Stimulated activated CD4-positive, alpha-beta T cell treated with anti-CD3 and anti-CD28 coated beads, TNF-alpha, amount 100 ng/mL, for 1 hour (primary cell): ENCODE data around the gene PTPRT.

Source experiments
- DNase-seq, 3 donors: peaks; one replicate each; pipeline ENCODE4 v3.0.0-alpha.2; 2020; ENCODE audit warnings: low read depth in 3 of 3, low spot score in 1 of 3

PTPRT gene

GRCh38 chr20:43189554-43190331 is at the start of gene PTPRT:
PTPRT (minus strand) TSS chr20:43189906; CDS start chr20:43189733, 173 bp downstream.
- no peak for DNase-seq

GRCh38 chr20:43238833-43239232 is 49.1 kb upstream of the PTPRT start:
- DNase-seq: no peak

- DNase-seq: no peak
Measured at GRCh38 chr20:43238266-43238665, 48.6 kb upstream of the PTPRT start.

- DNase-seq: no peak
Measured at GRCh38 chr20:43237651-43238168, 48.0 kb upstream of the PTPRT start.

- no peak for DNase-seq
Measured at GRCh38 chr20:43235998-43236397, 46.3 kb upstream of the PTPRT start.

GRCh38 chr20:43231829-43232228 is 42.1 kb upstream of the PTPRT start:
- no peak for DNase-seq

- DNase-seq: no peak
Measured at GRCh38 chr20:43229696-43230095, 40.0 kb upstream of the PTPRT start.

- DNase-seq: no peak
Measured at GRCh38 chr20:43220612-43221011, 30.9 kb upstream of the PTPRT start.

GRCh38 chr20:43210901-43211300 is 21.2 kb upstream of the PTPRT start:
- DNase-seq: no peak

GRCh38 chr20:43209831-43210230 is 20.1 kb upstream of the PTPRT start:
- DNase-seq: no peak

GRCh38 chr20:43205699-43206098 is 16.0 kb upstream of the PTPRT start:
- no peak for DNase-seq

- no peak for DNase-seq
Measured at GRCh38 chr20:43202100-43202499, 12.4 kb upstream of the PTPRT start.

- no peak for DNase-seq
Measured at GRCh38 chr20:43198607-43199006, 8.9 kb upstream of the PTPRT start.

GRCh38 chr20:43196243-43196642 is 6.5 kb upstream of the PTPRT start:
- DNase-seq: no peak

- DNase-seq: no peak
Measured at GRCh38 chr20:43194137-43194536, 4.4 kb upstream of the PTPRT start.

- DNase-seq: no peak
Measured at GRCh38 chr20:43193443-43193842, 3.7 kb upstream of the PTPRT start.

- DNase-seq: no peak
Measured at GRCh38 chr20:43191946-43192863, 2.5 kb upstream of the PTPRT start.

GRCh38 chr20:43191143-43191542 is 1.4 kb upstream of the PTPRT start:
- DNase-seq: no peak

GRCh38 chr20:43190332-43190953 is 737 bp upstream of the PTPRT start:
- no peak for DNase-seq

GRCh38 chr20:43188861-43189553 is 699 bp downstream of the PTPRT start:
- DNase-seq: no peak

- no peak for DNase-seq
Measured at GRCh38 chr20:43188234-43188653, 1.5 kb downstream of the PTPRT start.
